Astrocyte of the spinal cord (primary cell): Measurements from ENCODE around the gene IGSF23.
"Not testable (repeated sequence)": the region's sequence is repeated elsewhere in the genome, so short reads cannot be mapped to it uniquely, and the experiment has no call there.

Source experiments
- DNase-seq: peaks from one replicate; pipeline ENCODE4 v3.0.0; 2011; ENCODE audit warnings: low read depth, low spot score
- H3K4me3 ChIP-seq: 2 replicates; pipeline ENCODE4 v1.5.1; 2011; ENCODE audit warnings: low read depth, mild to moderate bottlenecking, low read length, moderate library complexity
- in situ Hi-C: cut with HindIII; loops from 2 replicates; pipeline ENCODE4 v1.10.0; 2017; ENCODE audit warnings: low sequenced_read_pairs
- TF ChIP-seq, protein P1 (sequence below): IDR thresholded peaks from 2 replicates; pipeline ENCODE4 v1.5.1; 2012; ENCODE audit warnings: low read depth, mild to moderate bottlenecking, low read length, inconsistent platforms

The IGSF23 gene

GRCh38 chr19:44587963-44588770, 25.2 kb upstream of the IGSF23 start:
- H3K4me3 ChIP-seq = no peak overlapping the region
- TF ChIP-seq, protein P1, sequence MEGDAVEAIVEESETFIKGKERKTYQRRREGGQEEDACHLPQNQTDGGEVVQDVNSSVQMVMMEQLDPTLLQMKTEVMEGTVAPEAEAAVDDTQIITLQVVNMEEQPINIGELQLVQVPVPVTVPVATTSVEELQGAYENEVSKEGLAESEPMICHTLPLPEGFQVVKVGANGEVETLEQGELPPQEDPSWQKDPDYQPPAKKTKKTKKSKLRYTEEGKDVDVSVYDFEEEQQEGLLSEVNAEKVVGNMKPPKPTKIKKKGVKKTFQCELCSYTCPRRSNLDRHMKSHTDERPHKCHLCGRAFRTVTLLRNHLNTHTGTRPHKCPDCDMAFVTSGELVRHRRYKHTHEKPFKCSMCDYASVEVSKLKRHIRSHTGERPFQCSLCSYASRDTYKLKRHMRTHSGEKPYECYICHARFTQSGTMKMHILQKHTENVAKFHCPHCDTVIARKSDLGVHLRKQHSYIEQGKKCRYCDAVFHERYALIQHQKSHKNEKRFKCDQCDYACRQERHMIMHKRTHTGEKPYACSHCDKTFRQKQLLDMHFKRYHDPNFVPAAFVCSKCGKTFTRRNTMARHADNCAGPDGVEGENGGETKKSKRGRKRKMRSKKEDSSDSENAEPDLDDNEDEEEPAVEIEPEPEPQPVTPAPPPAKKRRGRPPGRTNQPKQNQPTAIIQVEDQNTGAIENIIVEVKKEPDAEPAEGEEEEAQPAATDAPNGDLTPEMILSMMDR = peak; percentile 33
- in situ Hi-C loops = no loop called here
- DNase-seq = peak; percentile 93

DNA sequence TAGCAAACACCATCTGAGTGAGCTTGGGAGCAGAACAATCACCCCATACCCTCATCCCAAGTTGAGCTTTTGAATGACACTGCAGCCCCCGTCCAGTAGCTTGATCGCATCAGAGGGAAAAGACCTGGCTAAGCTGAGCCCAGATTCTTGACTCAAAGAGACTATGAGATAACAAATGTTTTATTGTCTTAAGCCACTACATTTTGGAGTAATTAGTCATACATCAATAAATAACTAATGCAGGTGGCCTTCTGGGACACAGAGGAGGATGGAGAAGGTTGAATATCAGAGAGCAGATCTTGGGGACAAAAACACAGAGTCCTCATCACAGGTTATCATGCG, 24.6 kb upstream of the IGSF23 start:
- no peak for DNase-seq
- TF ChIP-seq, protein P1 = no peak
- no peak overlapping the region for H3K4me3 ChIP-seq
- in situ Hi-C loops = no loop called here

DNA sequence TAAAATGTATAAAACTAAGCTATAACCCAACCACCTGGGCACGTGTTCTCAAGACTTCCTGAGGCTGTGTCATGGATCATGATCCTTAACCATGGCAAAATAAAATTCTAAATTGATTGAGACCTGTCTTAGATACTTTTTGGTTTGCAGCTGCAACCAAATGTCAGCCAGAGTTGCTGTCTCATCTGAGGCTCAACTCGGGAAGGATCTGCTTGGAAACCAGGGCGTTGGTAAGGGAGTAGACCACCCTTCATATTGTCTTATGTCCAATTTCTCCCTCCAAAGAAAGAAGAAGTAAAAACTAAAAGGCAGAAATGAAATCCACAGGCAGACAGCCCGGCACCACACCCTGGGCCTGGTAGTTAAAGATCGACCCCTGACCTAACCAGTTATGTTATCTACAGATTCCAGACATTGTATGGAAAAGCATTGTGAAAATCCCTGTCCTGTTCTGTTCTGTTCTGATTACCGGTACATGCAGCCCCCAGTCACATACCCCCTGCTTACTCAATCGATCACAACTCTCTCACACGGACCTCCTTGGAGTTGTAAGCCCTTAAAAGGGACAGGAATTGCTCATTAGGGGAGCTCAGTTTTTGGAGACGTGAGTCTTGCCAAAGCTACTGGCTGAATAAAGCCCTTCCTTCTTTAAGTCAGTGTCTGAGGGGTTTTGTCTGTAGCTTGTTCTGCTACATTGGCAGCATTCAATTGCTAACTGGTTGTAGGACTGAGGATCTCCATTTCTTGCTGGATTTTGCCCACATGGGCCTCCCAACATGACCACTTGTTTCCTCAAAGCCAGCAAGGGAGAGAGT, 22.9 kb upstream of the IGSF23 start:
- H3K4me3 ChIP-seq = no peak overlapping the region
- in situ Hi-C loops = no loop called here
- DNase-seq = no peak
- TF ChIP-seq, protein P1 = no peak

DNA sequence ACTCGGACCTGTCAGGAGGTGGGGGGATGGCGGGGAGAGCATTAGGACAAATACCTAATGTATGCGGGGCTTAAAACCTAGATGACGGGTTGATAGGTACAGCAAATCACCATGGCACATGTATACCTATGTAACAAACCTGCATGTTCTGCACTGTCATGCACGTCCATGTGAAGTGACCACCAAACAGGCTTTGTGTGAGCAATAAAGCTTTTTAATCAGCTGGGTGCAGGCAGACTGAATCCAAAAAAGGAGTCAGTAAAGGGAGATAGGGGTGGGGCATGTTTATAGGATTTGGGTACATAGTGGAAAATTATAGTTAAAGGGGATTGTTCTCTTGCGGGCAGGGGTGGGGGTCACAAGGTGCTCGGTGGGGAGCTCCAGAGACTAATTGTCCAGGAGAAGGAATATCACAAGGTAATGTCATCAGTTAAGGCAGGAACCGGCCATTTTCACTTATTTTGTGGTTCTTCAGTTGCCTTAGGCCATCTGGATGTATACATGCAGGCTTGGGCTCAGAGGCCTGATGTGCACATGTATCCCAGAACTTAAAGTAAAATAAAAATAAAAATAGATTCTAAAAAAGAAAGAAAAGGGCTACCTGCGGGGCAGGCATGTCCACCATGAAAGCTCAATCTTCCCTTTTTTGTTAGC, 21.9 kb upstream of the IGSF23 start:
- in situ Hi-C loops, DNase-seq, H3K4me3 ChIP-seq: not testable (repeated sequence)

GRCh38 chr19:44592451-44592890, 20.9 kb upstream of the IGSF23 start:
- H3K4me3 ChIP-seq = no peak overlapping the region
- TF ChIP-seq, protein P1 = no peak
- DNase-seq = no peak
- in situ Hi-C loops = no loop called here

DNA sequence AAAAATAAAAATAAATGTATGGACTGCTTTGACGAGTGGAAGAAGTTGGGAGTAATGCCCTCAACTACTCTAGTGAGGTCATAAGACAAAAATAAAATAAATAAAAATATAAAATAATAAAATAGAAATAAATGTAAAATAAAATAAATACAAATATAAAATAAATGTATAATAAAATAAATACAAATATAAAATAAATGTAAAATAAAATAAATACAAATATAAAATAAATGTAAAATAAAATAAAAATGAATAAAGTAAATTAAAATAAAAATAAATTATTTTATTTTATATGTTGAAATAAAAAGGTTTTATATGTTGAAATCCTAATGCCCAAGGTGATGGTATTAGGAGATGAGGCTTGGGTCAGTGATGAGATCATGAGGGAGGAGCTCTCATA, 20.1 kb upstream of the IGSF23 start:
- DNase-seq = no peak
- no peak overlapping the region for H3K4me3 ChIP-seq
- TF ChIP-seq, protein P1 = no peak
- in situ Hi-C loops = no loop called here

DNA sequence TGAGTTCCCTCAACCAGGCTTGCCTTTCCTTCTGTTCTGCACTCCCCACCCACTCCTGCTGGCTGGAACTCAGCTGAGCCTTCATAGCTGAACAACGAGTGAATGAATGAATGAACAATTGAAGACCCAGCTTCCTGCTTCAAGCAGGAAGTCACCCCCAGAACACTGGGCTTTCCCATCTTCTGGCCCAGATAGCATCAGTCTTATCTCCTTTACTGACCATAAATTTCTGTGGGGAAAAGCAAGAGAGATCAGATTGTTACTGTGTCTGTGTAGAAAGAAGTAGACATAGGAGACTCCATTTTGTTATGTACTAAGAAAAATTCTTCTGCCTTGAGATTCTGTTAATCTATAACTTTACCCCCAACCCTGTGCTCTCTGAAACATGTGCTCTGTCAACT, 19.5 kb upstream of the IGSF23 start:
- DNase-seq, H3K4me3 ChIP-seq, in situ Hi-C loops: not testable (repeated sequence)
